SH-SY5Y (cell line): ENCODE data around the gene ADORA3.

ENCODE experiments used
- GATA2 ChIP-seq: IDR thresholded peaks from 2 replicates; pipeline ENCODE4 v1.6.1; 2011; ENCODE audit warnings: mild to moderate bottlenecking, low read depth, low read length
- GATA3 ChIP-seq: IDR thresholded peaks from 2 replicates; pipeline ENCODE4 v1.6.1; 2011; ENCODE audit warnings: low read depth, mild to moderate bottlenecking, low read length, moderate library complexity

GRCh38 chr1:111453706-111454105 lies 49.7 kb downstream of the ADORA3 start:
- TF ChIP-seq GATA3 = no peak
- TF ChIP-seq GATA2 = no peak
